ENCODE data around the gene HARS2.
A peak's percentile ranks its signal among the peaks of the same experiment; 100 is the strongest.
"Not testable (repeated sequence)": the region's sequence is repeated elsewhere in the genome, so short reads cannot be mapped to it uniquely, and the experiment has no call there.

HARS2 gene

GRCh38 chr5:140690941-140691924 lies at the start of gene HARS2, which contains the start of gene HARS1:
HARS2 (plus strand) TSS chr5:140691455; CDS start chr5:140691649, 194 bp downstream.
HARS1 (minus strand) TSS chr5:140691370; CDS start chr5:140691304, 66 bp downstream.
- DNase-seq: peak; percentile 94

GRCh38 chr5:140641716-140642115 lies 49.5 kb upstream of the HARS2 start:
- no peak for DNase-seq

- no peak for DNase-seq
Observed at GRCh38 chr5:140642718-140643117, 48.5 kb upstream of the HARS2 start.

- no peak for DNase-seq
Observed at GRCh38 chr5:140647042-140647419, 44.2 kb upstream of the HARS2 start.

- no peak for DNase-seq
Observed at GRCh38 chr5:140658870-140659269, 32.4 kb upstream of the HARS2 start.

GRCh38 chr5:140660371-140660770 lies 30.9 kb upstream of the HARS2 start:
- not testable (repeated sequence) for DNase-seq

- no peak for DNase-seq
Observed at GRCh38 chr5:140664030-140664358, 27.3 kb upstream of the HARS2 start.

GRCh38 chr5:140664359-140665119 lies 26.7 kb upstream of the HARS2 start, which contains the start of gene WDR55:
WDR55 (plus strand) TSS chr5:140664904; CDS start chr5:140664913, 9 bp downstream.
- peak; percentile 97 for DNase-seq

GRCh38 chr5:140671035-140671434 lies 20.2 kb upstream of the HARS2 start:
- not testable (repeated sequence) for DNase-seq

GRCh38 chr5:140671472-140672125 lies 19.7 kb upstream of the HARS2 start:
- no peak for DNase-seq

GRCh38 chr5:140672455-140673186 lies 18.6 kb upstream of the HARS2 start:
- DNase-seq: no peak

- DNase-seq: no peak
Observed at GRCh38 chr5:140673187-140673976, 17.9 kb upstream of the HARS2 start, which contains the start of gene DND1. DND1 (minus strand) TSS chr5:140673576; CDS start chr5:140673542, 34 bp downstream.

- DNase-seq: no peak
Observed at GRCh38 chr5:140674211-140674610, 17.0 kb upstream of the HARS2 start.

GRCh38 chr5:140674629-140675028 lies 16.6 kb upstream of the HARS2 start:
- no peak for DNase-seq

- no peak for DNase-seq
Observed at GRCh38 chr5:140677947-140678346, 13.3 kb upstream of the HARS2 start.

- DNase-seq: no peak
Observed at GRCh38 chr5:140678993-140679392, 12.3 kb upstream of the HARS2 start.

- no peak for DNase-seq
Observed at GRCh38 chr5:140690376-140690932, 801 bp upstream of the HARS2 start.

GRCh38 chr5:140694276-140694675 lies 3.0 kb downstream of the HARS2 start:
- DNase-seq: no peak

GRCh38 chr5:140696891-140697492 lies 5.7 kb downstream of the HARS2 start:
- DNase-seq: no peak

All from activated CD4-positive, alpha-beta T cell treated with anti-CD3 and anti-CD28 coated beads, Interleukin-2, Interleukin-6, amounts not matched to agents 100 ng/mL and 50 ng/mL, durations not matched to agents 16 hours and 8 hours (primary cell).